Activated T-cell treated with anti-CD3 and anti-CD28 coated beads, Interleukin-2, amount 50 U/mL, for 1 hour (primary cell): ENCODE results near the gene ACHE.

Experiments used
- DNase-seq: peaks from one replicate; pipeline ENCODE4 v3.0.0-alpha.2; 2020

The ACHE gene

GRCh38 chr7:100882785-100883526 lies 12.7 kb downstream of the ACHE start:
- DNase-seq, result no peak

GRCh38 chr7:100882201-100882600 lies 13.5 kb downstream of the ACHE start:
- no peak for DNase-seq

DNA sequence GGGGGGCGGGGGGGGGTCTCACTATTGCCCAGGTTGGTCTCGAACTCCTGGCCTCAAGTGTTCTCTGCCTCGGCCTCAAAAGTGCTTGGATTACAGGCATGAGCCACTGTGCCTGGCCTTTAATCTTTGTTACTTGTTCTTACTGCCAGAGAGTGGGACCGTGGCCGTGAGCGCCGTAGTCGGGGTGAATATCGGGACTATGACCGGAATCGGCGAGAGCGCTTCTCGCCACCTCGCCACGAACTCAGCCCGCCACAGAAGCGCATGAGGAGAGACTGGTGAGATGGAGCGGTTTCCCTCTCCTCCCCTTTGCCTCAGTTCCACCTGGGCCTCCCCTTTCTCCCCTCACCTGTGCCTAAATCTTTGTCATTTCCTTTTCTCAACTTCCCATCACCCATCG lies 14.6 kb downstream of the ACHE start:
- DNase-seq, result no peak

GRCh38 chr7:100880645-100881044 lies 15.0 kb downstream of the ACHE start:
- no peak for DNase-seq

DNA sequence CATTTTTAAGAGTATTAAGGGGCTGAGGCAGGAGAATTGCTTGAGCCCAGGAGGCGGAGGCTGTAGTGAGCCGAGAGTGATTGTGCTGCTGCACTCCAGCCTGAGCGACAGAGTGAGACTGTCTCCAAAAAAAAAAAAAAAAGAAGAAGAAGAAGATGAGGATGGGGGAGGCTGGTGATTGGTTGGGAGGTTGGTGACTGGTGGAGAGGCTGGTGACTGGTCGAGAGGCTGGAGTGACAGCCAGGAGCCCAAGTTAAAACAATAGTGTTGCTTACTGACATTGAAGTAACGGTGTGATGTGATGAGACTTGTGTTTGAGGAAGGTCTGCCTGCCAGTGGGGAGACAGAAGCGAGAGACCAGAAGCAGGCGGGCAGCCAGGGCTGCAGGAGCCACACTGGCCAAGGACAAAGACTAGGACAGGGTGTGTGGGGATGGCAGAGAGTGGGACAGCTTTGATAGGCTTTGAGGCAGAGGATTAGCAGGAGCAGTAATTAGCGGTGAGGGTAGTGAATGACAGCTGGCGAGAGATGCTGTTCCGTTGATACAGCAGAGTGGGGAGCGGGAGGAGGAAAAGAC lies 15.9 kb downstream of the ACHE start:
- no peak for DNase-seq

GRCh38 chr7:100878685-100879084 lies 17.0 kb downstream of the ACHE start:
- DNase-seq, result no peak

- no peak for DNase-seq
These were observed 17.7 kb downstream of the ACHE start for GRCh38 chr7:100878013-100878412.

GRCh38 chr7:100875356-100875751 lies 20.3 kb downstream of the ACHE start:
- no peak for DNase-seq

DNA sequence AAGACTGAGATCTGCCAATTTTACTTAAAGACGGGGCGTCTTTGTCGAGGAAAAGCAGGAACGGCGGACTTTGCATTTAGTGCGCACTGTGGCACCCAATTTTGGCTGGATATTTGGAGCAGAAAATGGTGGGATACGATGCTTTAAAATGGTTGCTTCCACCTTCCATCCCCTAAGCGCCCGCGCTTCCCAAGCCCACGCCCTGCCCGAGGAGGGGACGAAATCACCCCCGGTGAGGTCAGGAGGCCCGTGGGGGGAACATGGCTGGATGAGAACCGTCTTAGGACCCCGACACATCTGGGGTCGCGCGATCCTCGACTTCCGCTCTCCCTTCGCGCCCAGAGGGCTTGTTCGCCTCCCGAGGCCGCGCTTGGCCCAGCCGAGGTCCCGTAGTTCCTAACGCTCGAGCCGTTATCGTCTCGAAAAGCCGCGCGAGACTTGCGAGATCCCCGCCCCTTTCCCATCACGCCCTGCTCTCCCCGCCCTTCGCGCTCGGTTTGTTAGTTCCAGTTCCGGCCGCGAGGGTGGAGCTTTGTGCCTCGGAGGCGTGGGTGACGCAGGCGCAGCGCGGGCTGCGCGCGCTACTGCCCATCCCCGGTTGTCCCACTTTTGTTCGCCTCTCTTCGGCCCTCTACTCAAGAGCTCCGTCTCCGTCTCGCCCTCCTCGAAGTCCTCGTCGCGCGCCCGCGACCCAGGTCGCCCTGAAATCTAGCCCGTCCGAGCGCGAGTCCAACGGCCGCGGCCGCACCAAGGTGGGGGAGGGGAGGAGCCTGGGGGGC lies 20.9 kb downstream of the ACHE start, which contains the start of gene SRRT:
Gene SRRT, plus strand, starts transcription at position 527 of the 779 bp plus-strand sequence. CDS start 488 bp downstream, outside the sequence.
- DNase-seq, result peak; percentile 97

DNA sequence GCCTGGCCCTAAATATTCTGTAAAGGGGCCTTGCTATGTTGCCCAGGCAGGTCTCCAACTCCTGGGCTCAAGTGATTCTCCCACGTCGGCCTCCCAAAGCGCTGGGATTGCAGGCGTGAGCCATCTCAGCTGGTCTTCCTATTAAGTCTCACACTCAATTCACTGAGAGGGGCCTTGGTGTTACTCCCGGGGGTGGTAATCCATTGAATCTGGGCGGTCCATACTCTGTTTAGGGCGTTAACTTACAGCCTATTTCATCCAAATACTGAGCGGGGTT lies 21.4 kb downstream of the ACHE start:
- no peak for DNase-seq

- DNase-seq, result no peak
These were observed 21.9 kb downstream of the ACHE start for GRCh38 chr7:100873599-100874299.

GRCh38 chr7:100867776-100868485 lies 27.8 kb downstream of the ACHE start:
- DNase-seq, result no peak

- peak; percentile 59 for DNase-seq
These were observed 28.5 kb downstream of the ACHE start, which contains the start of gene TRIP6 for GRCh38 chr7:100867040-100867775. Gene TRIP6 (plus strand): TSS chr7:100867387. CDS start chr7:100867498, 111 bp downstream.

DNA sequence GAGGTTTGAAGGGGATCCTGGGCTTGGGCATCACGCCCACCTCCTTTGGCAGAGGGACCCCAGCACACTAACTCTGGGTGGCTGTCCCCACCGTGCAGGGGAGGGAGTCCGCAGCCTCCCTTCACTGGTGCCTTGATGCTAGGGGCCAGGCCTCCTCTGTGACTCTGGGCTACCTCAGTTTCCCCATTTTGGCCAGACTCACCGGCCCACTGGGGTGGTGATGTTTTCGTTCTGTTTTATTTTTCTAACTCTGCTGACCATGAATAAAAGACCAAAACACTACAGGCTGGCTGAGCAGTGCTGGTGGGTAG lies 29.0 kb downstream of the ACHE start:
- no peak for DNase-seq

- peak; percentile 50 for DNase-seq
These were observed 29.6 kb downstream of the ACHE start for GRCh38 chr7:100865938-100866728.

DNA sequence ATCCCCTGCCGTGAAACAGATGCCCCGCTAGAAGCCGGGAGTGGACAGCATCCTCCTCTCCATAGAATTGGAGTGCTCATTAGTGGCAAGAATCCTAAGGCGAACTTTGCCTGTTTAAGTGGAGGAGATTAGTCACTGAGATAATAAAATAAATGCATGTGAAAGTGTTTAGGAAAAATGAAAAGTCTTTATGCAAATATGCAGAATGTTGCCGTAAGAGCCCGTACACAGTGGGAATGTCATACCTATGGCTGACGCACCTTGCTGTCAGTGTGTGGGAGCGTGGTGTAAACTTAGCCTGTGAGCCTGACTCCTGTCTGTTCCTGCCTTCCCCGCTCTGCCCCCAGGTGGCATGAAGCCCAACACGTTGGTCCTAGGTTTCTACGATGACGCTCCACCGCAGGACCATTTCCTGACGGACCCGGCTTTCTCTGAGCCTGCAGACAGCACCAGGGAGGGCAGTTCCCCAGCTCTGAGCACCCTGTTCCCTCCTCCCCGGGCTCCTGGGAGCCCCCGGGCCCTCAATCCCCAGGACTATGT lies 30.2 kb downstream of the ACHE start:
- no peak for DNase-seq

GRCh38 chr7:100864263-100864845 lies 31.3 kb downstream of the ACHE start:
- DNase-seq, result no peak

DNA sequence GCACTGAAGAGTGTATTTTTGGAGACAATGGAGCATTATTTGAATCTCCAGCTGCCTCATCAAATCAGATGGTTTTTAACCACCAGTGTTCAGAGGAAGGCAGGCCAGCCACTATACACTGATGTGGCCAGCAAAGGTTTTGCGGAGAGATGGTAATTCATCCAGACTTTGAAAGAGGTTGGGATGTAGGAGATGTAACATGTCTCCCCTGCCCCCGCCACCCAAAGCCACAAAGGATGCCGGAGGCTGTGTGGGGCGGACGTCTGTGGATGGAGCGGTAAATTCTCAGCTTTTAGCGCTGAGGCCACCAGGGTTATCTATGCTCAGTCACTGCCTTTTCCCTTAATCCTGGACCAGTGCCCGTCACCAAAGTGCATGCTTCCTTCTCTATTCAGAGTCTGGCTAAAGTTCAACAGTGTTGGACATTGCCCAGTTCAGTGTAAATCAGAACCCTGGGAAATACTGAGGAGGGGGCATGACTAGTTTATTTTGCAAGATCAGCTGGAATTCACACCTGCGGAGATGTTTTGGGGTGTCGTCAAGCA lies 32.2 kb downstream of the ACHE start:
- DNase-seq, result no peak

DNA sequence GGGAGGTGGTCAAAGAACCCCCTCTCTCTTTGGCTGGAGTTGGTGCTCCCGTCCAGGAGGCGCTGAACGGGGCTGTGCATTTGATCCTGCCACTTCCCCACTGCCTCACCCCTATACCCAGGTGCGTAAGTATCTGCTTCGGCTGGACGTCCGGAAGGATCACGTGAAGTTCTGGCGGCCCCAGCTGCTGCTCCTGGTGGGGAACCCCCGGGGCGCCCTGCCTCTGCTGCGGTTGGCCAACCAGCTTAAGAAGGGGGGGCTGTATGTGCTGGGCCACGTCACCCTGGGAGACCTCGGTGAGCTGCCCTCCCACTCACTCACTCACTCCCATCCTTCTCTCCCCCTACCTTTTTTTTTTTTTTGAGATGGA lies 34.1 kb downstream of the ACHE start:
- DNase-seq, result no peak
